A549 (cell line): ENCODE results near the gene ZNF768. TPM values are rescaled to one million over a fixed set of nuclear protein-coding genes. Genes with fewer than 3 reads are reported as not detected.

ENCODE experiments used
- ATAC-seq, 2 experiments: fragments of 200-7000 bp in 1 of 2; fragments of >200 bp in 1 of 2; cut with Nextera tagmentation in 1 of 2; cut with Tn5 transposase in 1 of 2; 3 replicates each; pipeline versions ENCODE4 v1.8.0 to v1.9.1; 2018 to 2020; ENCODE audit warnings: mild to moderate bottlenecking in 1 of 2, moderate library complexity in 1 of 2
- CTCF ChIA-PET: fragments of 300-600 bp; sonication (Branson Sonifier 250); formaldehyde crosslinking; extraction: SDS; loops from one replicate; lab custom pipeline; 2021; ENCODE audit warnings: antibody characterized with exemption, inconsistent platforms; lab: Yijun Ruan, JAX
- POLR2A ChIA-PET: fragments of 350-600 bp; formaldehyde crosslinking; extraction: SDS; loops from one replicate; lab custom pipeline; 2021; ENCODE audit warnings: antibody characterized with exemption, inconsistent platforms; lab: Yijun Ruan, JAX
- DNase-seq, 2 experiments: peaks; one replicate each; pipeline versions ENCODE4 v3.0.0 to v3.0.0-alpha.2; 2011 to 2016; ENCODE audit warnings: low read depth in 1 of 2, low spot score in 1 of 2
- FAIRE-seq: peaks from 2 replicates; lab custom pipeline; 2011; peaks lifted over from hg19 to GRCh38; lab: Jason Lieb, UNC
- H3K27ac ChIP-seq, 2 experiments: fragments of >200 bp; sonication (Bioruptor Twin); formaldehyde crosslinking; 3 replicates each; pipeline ENCODE4 v1.5.1; 2016 to 2017
- H3K4me1 ChIP-seq: fragments of >200 bp; sonication (Bioruptor Twin); formaldehyde crosslinking; 3 replicates; pipeline ENCODE4 v1.6.1; 2016
- H3K4me2 ChIP-seq: fragments of >200 bp; sonication (Bioruptor Twin); formaldehyde crosslinking; 3 replicates; pipeline ENCODE4 v1.6.1; 2016
- H3K4me3 ChIP-seq: fragments of >200 bp; sonication (Bioruptor Twin); formaldehyde crosslinking; 3 replicates; pipeline ENCODE4 v1.5.1; 2016
- H3K9me3 ChIP-seq: fragments of >200 bp; sonication (Bioruptor Twin); formaldehyde crosslinking; 3 replicates; pipeline ENCODE4 v1.6.1; 2016
- ATOH8 ChIP-seq: fragments of 250-450 bp; sonication (Bioruptor Pico); IDR thresholded peaks from 2 replicates; pipeline ENCODE4 v1.5.0; 2020; ENCODE audit warnings: low read depth, mild to moderate bottlenecking, moderate library complexity
- CEBPB ChIP-seq, 2 experiments: fragments of >200 bp in 1 of 2; sonication (Bioruptor Twin) in 1 of 2; formaldehyde crosslinking in 1 of 2; IDR thresholded peaks; 2 replicates each; pipeline ENCODE4 v1.6.1; 2012 to 2016
- CHD2 ChIP-seq: fragments of 150-350 bp; IDR thresholded peaks from 2 replicates; pipeline ENCODE4 v1.6.1; 2014; ENCODE audit warnings: low read length; ENCODE audit not compliant: partially characterized antibody
- EHF ChIP-seq: fragments of 250-450 bp; sonication (Bioruptor Pico); IDR thresholded peaks from 2 replicates; pipeline ENCODE4 v1.5.0; 2020; ENCODE audit warnings: mild to moderate bottlenecking
- EHMT2 ChIP-seq: fragments of 200-600 bp; sonication (generic); IDR thresholded peaks from 2 replicates; pipeline ENCODE4 v1.6.1; 2016; ENCODE audit warnings: antibody characterized with exemption, low read depth, mild to moderate bottlenecking, moderate library complexity
- EP300 ChIP-seq, 2 experiments: fragments of >200 bp; sonication (Bioruptor Twin); formaldehyde crosslinking; IDR thresholded peaks; 2 replicates in 1 of 2; 3 replicates in 1 of 2; pipeline ENCODE4 v1.6.1; 2016 to 2017
- FOSL2 ChIP-seq, 2 experiments: fragments of 450-650 bp in 1 of 2; fragments of >200 bp in 1 of 2; sonication (Bioruptor Twin) in 1 of 2; formaldehyde crosslinking; IDR thresholded peaks; 2 replicates each; pipeline versions ENCODE4 v1.5.0 to v1.6.1; 2016 to 2020; ENCODE audit warnings: mild to moderate bottlenecking in 1 of 2, moderate library complexity in 1 of 2
- HES2 ChIP-seq: fragments of >200 bp; sonication (Bioruptor Twin); formaldehyde crosslinking; IDR thresholded peaks from 2 replicates; pipeline ENCODE4 v1.6.1; 2016
- HOXB5 ChIP-seq: fragments of 250-450 bp; sonication (Bioruptor Pico); IDR thresholded peaks from 2 replicates; pipeline ENCODE4 v1.5.0; 2020; ENCODE audit warnings: mild to moderate bottlenecking, moderate library complexity
- JUN ChIP-seq, 2 experiments: fragments of >200 bp; sonication (Bioruptor Twin); formaldehyde crosslinking; IDR thresholded peaks; 2 replicates in 1 of 2; 3 replicates in 1 of 2; pipeline ENCODE4 v1.6.1; 2016 to 2017
- JUNB ChIP-seq: fragments of >200 bp; sonication (Bioruptor Twin); formaldehyde crosslinking; IDR thresholded peaks from 2 replicates; pipeline ENCODE4 v1.6.1; 2016
- MAFK ChIP-seq: fragments of 450-650 bp; IDR thresholded peaks from 2 replicates; pipeline ENCODE4 v1.6.1; 2014; ENCODE audit not compliant: partially characterized antibody
- MYC ChIP-seq: IDR thresholded peaks from 2 replicates; pipeline ENCODE4 v1.6.1; 2012; ENCODE audit warnings: mild to moderate bottlenecking, inconsistent platforms, low read length, improper control_type of control experiment, borderline replicate concordance
- NFE2L2 ChIP-seq: fragments of 150-350 bp; conservative IDR thresholded peaks from 2 replicates; pipeline ENCODE4 v1.6.1; 2014; ENCODE audit warnings: low read length
- NPAS2 ChIP-seq: fragments of 250-450 bp; sonication (Bioruptor Pico); IDR thresholded peaks from 2 replicates; pipeline ENCODE4 v1.8.0; 2022; ENCODE audit warnings: mild to moderate bottlenecking, moderate library complexity, borderline replicate concordance
- RARB ChIP-seq: fragments of 250-450 bp; sonication (Bioruptor Pico); IDR thresholded peaks from 2 replicates; pipeline ENCODE4 v1.8.0; 2021; ENCODE audit warnings: mild to moderate bottlenecking, moderate library complexity
- USF2 ChIP-seq: fragments of 450-650 bp; IDR thresholded peaks from 2 replicates; pipeline ENCODE4 v1.6.1; 2014; ENCODE audit warnings: antibody characterized with exemption
- ZFP36 ChIP-seq: fragments of 450-650 bp; IDR thresholded peaks from 2 replicates; pipeline ENCODE4 v1.6.1; 2014; ENCODE audit warnings: borderline replicate concordance; ENCODE audit not compliant: partially characterized antibody
- WGBS: methylation state at CpG from one replicate; pipeline ENCODE4 v1.1.6; 2017; ENCODE audit errors: missing lambda C conversion rate; 5-methylcytosine and 5-hydroxymethylcytosine counted together
- polyA plus RNA-seq, 4 experiments: library from polyadenylated mRNA; depleted of rRNA in 3 of 4; stranded (reverse); fragments of >200 nt; fragmentation: RNase III in 1 of 4; extraction: RNeasy Plus Mini Kit Qiagen cat#74134 plus additional on column Dnase treatment in 1 of 4; gene quantifications; 2 replicates in 3 of 4; 3 replicates in 1 of 4; pipeline ENCODE4 v1.2.3, GENCODE V29; 2011 to 2017
- TF ChIP-seq, protein P1 (sequence below): fragments of >200 bp; sonication (Bioruptor Twin); formaldehyde crosslinking; IDR thresholded peaks from 3 replicates; pipeline ENCODE4 v1.5.1; 2016

The ZNF768 gene
- polyA plus RNA-seq, 2 of the 4 experiments (the other 2 are of a cell fraction): 17.0 to 33.6 TPM

DNA sequence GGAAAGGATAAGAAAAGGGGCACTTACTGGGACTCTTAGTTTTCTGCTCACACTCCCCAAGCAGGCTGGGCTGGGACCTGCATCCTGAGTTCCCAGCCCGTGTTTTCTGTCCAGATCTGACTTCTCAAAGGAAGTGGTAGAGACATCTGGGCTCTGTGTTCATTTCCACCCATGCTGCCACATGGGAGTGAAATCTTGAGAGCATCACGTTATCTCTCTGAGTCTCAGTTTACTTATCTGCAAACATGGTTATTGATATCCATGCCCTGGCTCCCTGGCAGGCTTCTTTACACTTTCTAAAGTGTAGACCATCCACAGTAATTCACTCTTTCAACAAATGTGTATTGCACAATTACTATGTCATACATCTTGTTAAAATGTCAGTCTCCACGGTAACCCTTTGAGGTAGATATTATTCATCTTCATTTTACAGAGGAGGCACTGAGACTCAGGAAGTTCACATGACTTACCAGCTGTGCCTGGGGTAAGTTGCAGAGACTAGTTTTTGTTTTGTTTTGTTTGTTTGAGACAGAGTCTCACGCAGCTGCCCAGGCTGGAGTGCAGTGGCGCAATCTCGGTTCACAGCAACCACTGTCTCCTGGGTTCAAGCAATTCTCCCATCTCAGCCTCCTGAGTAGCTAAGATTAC is 41.7 kb upstream of the ZNF768 start:
- DNase-seq: peak; percentile 45 to 78
- Histone ChIP-seq H3K27ac (peak overlapping the region; percentile 57 to 80), H3K4me1 (peaks cover 39% of the 10 kb centered on the region), H3K9me3 (no peaks in the 10 kb centered on the region), H3K4me2 (peak overlapping the region; percentile 59), H3K4me3 (no peak overlapping the region)
- no peak for TF ChIP-seq RARB (CRISPR knock-in tag)
- TF ChIP-seq HOXB5 (CRISPR knock-in tag): 0 out of 2 replicates have a peak, but pooled peaks have one; percentile 42
- peak; percentile 29 to 55; a peak in 2 of 5 replicates for TF ChIP-seq EP300 (IDR thresholded peaks at IDR 0.05)
- peak; percentile 89 for TF ChIP-seq CEBPB (IDR thresholded peaks at IDR 0.05)
- TF ChIP-seq JUN (IDR thresholded peaks at IDR 0.05): peak; percentile 25 to 57; a peak in 2 of 5 replicates
- TF ChIP-seq ZFP36: no peak
- TF ChIP-seq NPAS2 (CRISPR knock-in tag): no peak
- TF ChIP-seq NFE2L2: no peak
- peak; percentile 49; the same call in 1 of the 2 replicates for TF ChIP-seq HES2
- peak; percentile 41; the same call in 1 of the 2 replicates for TF ChIP-seq JUNB
- TF ChIP-seq FOSL2 (IDR thresholded peaks at IDR 0.05): no peak
- TF ChIP-seq FOSL2 (CRISPR knock-in tag; IDR thresholded peaks at IDR 0.05): peak; percentile 44; the same call in 1 of the 2 replicates
- CTCF ChIA-PET: interaction anchor here (0.9 to 2.0 kb wide), 5 partner anchors 14 to 138 kb away, joined by 4 to 9 read pairs (median 6); partner anchors contain the start of gene DCTPP1
- no peak for FAIRE-seq
- WGBS: 41% methylated on average over 6 of the region's 6 CpGs
- POLR2A ChIA-PET: interaction anchor here (0.6 to 2.7 kb wide), 5 partner anchors 10 to 213 kb away, joined by 3 to 19 read pairs (median 4); partner anchors contain the start of gene ZNF764
- ATAC-seq: peak; percentile 8 to 56; a peak in 5 of 6 replicates

DNA sequence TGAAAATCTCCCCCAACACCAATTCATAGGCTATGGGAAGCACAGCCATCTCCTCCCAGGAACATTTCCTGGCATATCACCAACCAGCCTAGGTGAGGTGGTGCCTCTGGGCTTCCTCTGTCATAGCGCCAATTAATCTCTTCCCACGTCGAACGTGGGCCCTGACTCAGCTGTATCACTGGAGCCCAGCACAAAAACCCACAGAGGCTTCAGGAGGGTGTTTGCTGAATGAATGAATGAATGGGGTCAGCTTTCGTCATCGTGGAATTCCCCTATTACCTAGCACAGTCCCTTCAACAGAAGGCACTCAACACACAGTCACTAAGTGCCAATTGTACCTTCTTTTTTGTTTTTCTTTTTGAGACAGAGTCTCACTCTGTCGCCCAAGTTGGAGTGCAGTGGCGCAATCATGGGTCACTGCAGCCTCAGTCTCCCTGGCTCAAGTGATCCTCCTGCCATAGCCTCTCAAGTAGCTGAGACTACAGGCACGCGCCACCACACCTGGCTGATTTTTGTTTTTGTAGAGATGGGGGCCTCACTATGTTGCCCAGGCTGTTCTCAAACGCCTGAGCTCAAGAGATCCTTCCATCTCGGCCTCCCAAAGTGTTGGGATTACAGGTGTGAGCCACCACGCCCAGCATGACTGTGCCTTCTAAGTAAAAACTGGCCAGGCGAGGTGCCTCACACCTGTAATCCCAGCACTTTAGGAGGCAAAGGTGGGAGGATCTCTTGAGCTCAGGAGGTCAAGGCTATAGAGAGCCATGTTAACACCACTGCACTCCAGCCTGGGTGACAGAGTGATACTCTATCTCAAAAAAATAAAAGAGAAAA is 41.0 kb upstream of the ZNF768 start:
- ATAC-seq: no peak
- CTCF ChIA-PET: interaction anchor here (0.6 to 2.0 kb wide), 8 partner anchors 13 to 178 kb away, joined by 3 to 9 read pairs (median 4); no protein-coding TSS in a partner anchor

DNA sequence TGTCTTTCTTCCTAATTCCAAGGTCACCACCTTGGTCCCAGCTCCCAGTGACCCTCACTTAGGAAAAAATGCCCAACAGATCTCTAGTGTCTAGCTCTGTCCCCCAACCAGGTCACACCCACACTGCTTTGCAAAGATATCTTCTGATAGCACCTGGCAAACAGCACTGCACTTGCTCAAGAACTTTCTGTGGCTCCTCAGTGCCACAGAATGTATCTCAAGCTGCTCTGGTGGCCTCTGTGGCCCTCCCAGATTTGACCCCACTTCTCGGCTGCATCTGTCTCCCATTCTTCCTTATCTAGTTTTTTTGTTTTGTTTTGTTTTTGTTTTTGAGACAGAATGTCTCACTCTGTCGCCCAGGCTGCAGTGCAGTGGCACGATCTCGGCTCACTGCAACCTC is 40.2 kb upstream of the ZNF768 start:
- Histone ChIP-seq H3K4me1 (peaks cover 32% of the 10 kb centered on the region), H3K4me3 (no peak overlapping the region), H3K9me3 (no peaks in the 10 kb centered on the region), H3K27ac (peak overlapping the region in 1 of 2 experiments; percentile 80; a peak in 3 of 6 replicates), H3K4me2 (no peak overlapping the region; the same call in 2 of the 3 replicates)
- ChIA-PET CTCF (interaction anchor here (1.2 to 2.6 kb wide), 5 partner anchors 49 to 136 kb away, joined by 3 to 12 read pairs (median 6); partner anchors contain the start of gene DCTPP1), POLR2A (interaction anchor here (2.7 kb wide), 1 partner anchor 9 kb away, joined by 19 read pairs; the partner anchor contains the start of gene ZNF764)
- ATAC-seq (no peak), DNase-seq (no peak), FAIRE-seq (no peak)
- 89% methylated on average over 4 of the region's 4 CpGs for WGBS
- TF ChIP-seq ZFP36 (peak; percentile 9), USF2 (no peak)
- TF ChIP-seq, all 56 proteins: peak for 1

More for the DNA sequence above, 41.0 kb upstream of the ZNF768 start:
- POLR2A ChIA-PET: interaction anchor here (2.7 kb wide), 1 partner anchor 9 kb away, joined by 19 read pairs; the partner anchor contains the start of gene ZNF764
- 63% methylated on average over 14 of the region's 14 CpGs for WGBS
- peaks cover 32% of the 10 kb centered on the region for H3K4me1 ChIP-seq
- FAIRE-seq: no peak
- peak overlapping the region; percentile 59 for H3K4me2 ChIP-seq
- DNase-seq: peak in 1 of 2 experiments; percentile 32
- H3K4me3 ChIP-seq: no peak overlapping the region
- H3K9me3 ChIP-seq: no peaks in the 10 kb centered on the region
- H3K27ac ChIP-seq: peak overlapping the region; percentile 57 to 80
- TF ChIP-seq EHF (CRISPR knock-in tag): no peak
- peak; percentile 44 for TF ChIP-seq MAFK

DNA sequence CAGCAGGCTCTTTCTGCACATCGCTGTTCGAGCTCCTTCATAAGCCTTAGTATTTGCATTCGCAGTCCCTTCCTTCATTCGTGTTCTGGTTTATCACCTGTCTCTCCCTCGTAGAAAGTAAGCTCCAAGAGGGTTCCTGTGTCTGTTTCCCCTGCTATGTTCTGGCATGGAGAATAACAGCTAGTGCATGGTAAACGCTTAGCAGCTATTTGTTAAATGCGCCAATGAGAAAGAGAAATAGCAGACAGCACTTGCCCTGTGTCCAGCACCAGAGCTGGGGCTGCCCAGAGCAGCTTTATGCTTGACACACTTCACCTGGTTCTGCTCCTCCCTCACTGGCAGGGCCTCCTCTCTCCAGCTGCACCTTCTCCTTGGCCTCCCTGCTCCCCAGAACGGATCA is 39.6 kb upstream of the ZNF768 start:
- no peak for DNase-seq
- H3K9me3 ChIP-seq: no peaks in the 10 kb centered on the region
- H3K4me1 ChIP-seq: peaks cover 30% of the 10 kb centered on the region
- ChIA-PET POLR2A (interaction anchor here (0.7 kb wide), 1 partner anchor 37 kb away, joined by 5 read pairs; no protein-coding TSS in a partner anchor), CTCF (interaction anchor here (1.3 to 2.6 kb wide), 4 partner anchors 50 to 136 kb away, joined by 4 to 12 read pairs (median 8); partner anchors contain the start of gene DCTPP1)
- H3K4me3 ChIP-seq: no peak overlapping the region
- peak overlapping the region in 1 of 2 experiments; percentile 80; a peak in 2 of 6 replicates for H3K27ac ChIP-seq
- H3K4me2 ChIP-seq: no peak overlapping the region
- 72% methylated on average over 8 of the region's 8 CpGs for WGBS
- no peak for FAIRE-seq
- TF ChIP-seq FOSL2 (IDR thresholded peaks at IDR 0.05) (no peak), FOSL2 (CRISPR knock-in tag; IDR thresholded peaks at IDR 0.05) (no peak), HOXB5 (CRISPR knock-in tag) (no peak), ATOH8 (CRISPR knock-in tag) (no peak), RARB (CRISPR knock-in tag) (no peak), CHD2 (no peak), MYC (no peak), NPAS2 (CRISPR knock-in tag) (no peak), EHMT2 (no peak)
- TF ChIP-seq, protein P1, sequence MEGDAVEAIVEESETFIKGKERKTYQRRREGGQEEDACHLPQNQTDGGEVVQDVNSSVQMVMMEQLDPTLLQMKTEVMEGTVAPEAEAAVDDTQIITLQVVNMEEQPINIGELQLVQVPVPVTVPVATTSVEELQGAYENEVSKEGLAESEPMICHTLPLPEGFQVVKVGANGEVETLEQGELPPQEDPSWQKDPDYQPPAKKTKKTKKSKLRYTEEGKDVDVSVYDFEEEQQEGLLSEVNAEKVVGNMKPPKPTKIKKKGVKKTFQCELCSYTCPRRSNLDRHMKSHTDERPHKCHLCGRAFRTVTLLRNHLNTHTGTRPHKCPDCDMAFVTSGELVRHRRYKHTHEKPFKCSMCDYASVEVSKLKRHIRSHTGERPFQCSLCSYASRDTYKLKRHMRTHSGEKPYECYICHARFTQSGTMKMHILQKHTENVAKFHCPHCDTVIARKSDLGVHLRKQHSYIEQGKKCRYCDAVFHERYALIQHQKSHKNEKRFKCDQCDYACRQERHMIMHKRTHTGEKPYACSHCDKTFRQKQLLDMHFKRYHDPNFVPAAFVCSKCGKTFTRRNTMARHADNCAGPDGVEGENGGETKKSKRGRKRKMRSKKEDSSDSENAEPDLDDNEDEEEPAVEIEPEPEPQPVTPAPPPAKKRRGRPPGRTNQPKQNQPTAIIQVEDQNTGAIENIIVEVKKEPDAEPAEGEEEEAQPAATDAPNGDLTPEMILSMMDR: no peak
- ATAC-seq: no peak
